PC-9 (cell line): Measurements from ENCODE around the gene LDLRAD2. TPM values are rescaled to one million over a fixed set of nuclear protein-coding genes. Genes with fewer than 3 reads are reported as not detected.

Experiments
- BruUV-seq: library from RNA; stranded (reverse); fragments of 400-500 nt; replicated peaks from 2 replicates; lab custom pipeline; 2021; lab: Mats Ljungman, UMichigan
- CTCF ChIA-PET: fragments of 300-600 bp; sonication (Branson Sonifier 250); formaldehyde crosslinking; loops from one replicate; lab custom pipeline; 2022; ENCODE audit warnings: antibody characterized with exemption; lab: Charles Lee
- POLR2A ChIA-PET: fragments of 300-600 bp; sonication (Branson Sonifier 250); formaldehyde crosslinking; loops from one replicate; lab custom pipeline; 2022; ENCODE audit warnings: antibody characterized with exemption; ENCODE audit not compliant: unreplicated experiment; lab: Charles Lee
- DNase-seq, 2 experiments: peaks; one replicate each; pipeline versions ENCODE4 v3.0.0 to v3.0.0-alpha.2; 2015 to 2022; ENCODE audit warnings: mixed read lengths in 1 of 2
- H2AFZ ChIP-seq: fragments of 200-600 bp; sonication (generic); 2 replicates; pipeline ENCODE4 v1.8.1; 2017; ENCODE audit warnings: antibody characterized with exemption
- H3F3A ChIP-seq: fragments of 200-600 bp; sonication (generic); 2 replicates; pipeline ENCODE4 v1.8.1; 2017; ENCODE audit warnings: antibody characterized with exemption, mild to moderate bottlenecking, low read depth; ENCODE audit not compliant: insufficient read depth
- H3K27ac ChIP-seq: fragments of 200-600 bp; sonication (generic); 2 replicates; pipeline ENCODE4 v1.6.1; 2016; ENCODE audit warnings: mixed run types
- H3K27me3 ChIP-seq: fragments of 200-600 bp; sonication (generic); 2 replicates; pipeline ENCODE4 v1.6.1; 2016; ENCODE audit warnings: low read depth, mixed run types; ENCODE audit not compliant: insufficient read depth
- H3K36me3 ChIP-seq: fragments of 200-600 bp; sonication (generic); 2 replicates; pipeline ENCODE4 v1.6.1; 2016; ENCODE audit warnings: low read depth, mixed run types
- H3K4me1 ChIP-seq: fragments of 200-600 bp; sonication (generic); replicated peaks from 2 replicates; pipeline ENCODE4 v1.6.1; 2016; ENCODE audit warnings: mixed run types; ENCODE audit not compliant: insufficient read depth
- H3K4me2 ChIP-seq: fragments of 200-600 bp; sonication (generic); 2 replicates; pipeline ENCODE4 v1.6.1; 2017; ENCODE audit warnings: mixed run types
- H3K4me3 ChIP-seq: fragments of 200-600 bp; sonication (generic); 2 replicates; pipeline ENCODE4 v1.6.1; 2016; ENCODE audit warnings: mixed run types
- H3K79me2 ChIP-seq: fragments of 200-600 bp; sonication (generic); 2 replicates; pipeline ENCODE4 v1.6.1; 2017; ENCODE audit warnings: low read depth, mixed run types
- H3K9me2 ChIP-seq: fragments of 200-600 bp; sonication (generic); 2 replicates; pipeline ENCODE4 v1.8.1; 2017; ENCODE audit warnings: mild to moderate bottlenecking; ENCODE audit not compliant: insufficient read depth
- H3K9me3 ChIP-seq: fragments of 200-600 bp; sonication (generic); 2 replicates; pipeline ENCODE4 v1.8.1; 2016; ENCODE audit warnings: low read depth; ENCODE audit not compliant: insufficient read depth
- H4K20me1 ChIP-seq: fragments of 200-600 bp; sonication (generic); 2 replicates; pipeline ENCODE4 v1.8.1; 2017; ENCODE audit not compliant: insufficient read depth
- EZH2 ChIP-seq: fragments of 200-600 bp; sonication (generic); IDR thresholded peaks from 2 replicates; pipeline ENCODE4 v1.8.0; 2017; ENCODE audit warnings: antibody characterized with exemption, low read depth
- intact Hi-C: fragments of 100-400 bp; cut with micrococcal nuclease; formaldehyde crosslinking; loops from one replicate; pipeline ENCODE4 v1.10.0; 2022; ENCODE audit not compliant: unreplicated experiment
- total RNA-seq: library from RNA; stranded (reverse); gene quantifications from 2 replicates; pipeline ENCODE4 v1.2.3, GENCODE V29; 2021
- TF ChIP-seq, protein P1 (sequence below): fragments of 200-600 bp; sonication (generic); conservative IDR thresholded peaks from 2 replicates; pipeline ENCODE4 v1.6.1; 2017; ENCODE audit warnings: mixed run types, antibody characterized with exemption, mild to moderate bottlenecking, moderate library complexity

Gene LDLRAD2
- total RNA-seq, 1 experiment from 2014 or later, result not detected

DNA sequence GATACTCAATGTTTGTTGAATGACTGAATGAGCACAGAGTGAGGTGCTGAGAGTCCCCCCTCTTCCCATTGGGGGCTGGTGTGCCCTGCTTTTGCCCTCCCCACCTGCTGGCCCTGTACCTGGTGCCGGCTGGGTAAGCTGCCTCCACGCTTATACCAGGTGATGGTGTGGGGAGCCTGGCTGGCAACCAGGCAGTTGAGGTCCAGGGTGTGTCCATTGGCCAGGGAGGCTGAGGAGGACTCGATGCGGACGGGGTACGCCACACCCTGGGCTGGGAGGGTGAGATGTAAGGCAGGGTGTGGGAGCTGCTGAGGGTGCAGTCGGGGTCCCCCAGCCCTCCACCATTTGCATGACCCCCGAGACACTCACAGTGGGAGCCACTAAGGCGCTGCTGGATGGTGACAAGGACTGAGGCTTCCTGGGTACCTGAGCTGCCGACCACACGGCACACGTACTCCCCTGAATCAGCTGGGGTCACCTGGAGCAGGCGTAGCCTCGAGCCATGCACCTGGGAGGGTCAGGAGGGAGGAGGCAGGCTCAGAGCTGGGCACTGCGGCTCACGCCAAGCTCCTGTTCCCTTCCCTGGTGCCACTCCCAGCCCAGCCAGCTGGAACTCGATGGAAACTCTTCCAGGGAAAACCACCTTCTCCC lies 36.6 kb downstream of the LDLRAD2 start:
- ChIA-PET POLR2A (no interaction called here), CTCF (no interaction called here)
- Histone ChIP-seq H2AFZ (no peak overlapping the region), H3K9me3 (no peaks in the 10 kb centered on the region), H3K4me2 (no peak overlapping the region), H3F3A (no peaks in the 10 kb centered on the region), H3K4me1 (no peaks in the 10 kb centered on the region), H3K27me3 (no peaks in the 10 kb centered on the region), H3K36me3 (no peaks in the 10 kb centered on the region), H3K9me2 (no peaks in the 10 kb centered on the region), H4K20me1 (no peaks in the 10 kb centered on the region), H3K79me2 (no peaks in the 10 kb centered on the region), H3K27ac (no peak overlapping the region), H3K4me3 (no peak overlapping the region)
- no peak for TF ChIP-seq EZH2
- TF ChIP-seq, protein P1, sequence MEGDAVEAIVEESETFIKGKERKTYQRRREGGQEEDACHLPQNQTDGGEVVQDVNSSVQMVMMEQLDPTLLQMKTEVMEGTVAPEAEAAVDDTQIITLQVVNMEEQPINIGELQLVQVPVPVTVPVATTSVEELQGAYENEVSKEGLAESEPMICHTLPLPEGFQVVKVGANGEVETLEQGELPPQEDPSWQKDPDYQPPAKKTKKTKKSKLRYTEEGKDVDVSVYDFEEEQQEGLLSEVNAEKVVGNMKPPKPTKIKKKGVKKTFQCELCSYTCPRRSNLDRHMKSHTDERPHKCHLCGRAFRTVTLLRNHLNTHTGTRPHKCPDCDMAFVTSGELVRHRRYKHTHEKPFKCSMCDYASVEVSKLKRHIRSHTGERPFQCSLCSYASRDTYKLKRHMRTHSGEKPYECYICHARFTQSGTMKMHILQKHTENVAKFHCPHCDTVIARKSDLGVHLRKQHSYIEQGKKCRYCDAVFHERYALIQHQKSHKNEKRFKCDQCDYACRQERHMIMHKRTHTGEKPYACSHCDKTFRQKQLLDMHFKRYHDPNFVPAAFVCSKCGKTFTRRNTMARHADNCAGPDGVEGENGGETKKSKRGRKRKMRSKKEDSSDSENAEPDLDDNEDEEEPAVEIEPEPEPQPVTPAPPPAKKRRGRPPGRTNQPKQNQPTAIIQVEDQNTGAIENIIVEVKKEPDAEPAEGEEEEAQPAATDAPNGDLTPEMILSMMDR, result no peak
- no TSS peak for BruUV-seq
- DNase-seq, result no peak
- intact Hi-C loops, result no loop called here

DNA sequence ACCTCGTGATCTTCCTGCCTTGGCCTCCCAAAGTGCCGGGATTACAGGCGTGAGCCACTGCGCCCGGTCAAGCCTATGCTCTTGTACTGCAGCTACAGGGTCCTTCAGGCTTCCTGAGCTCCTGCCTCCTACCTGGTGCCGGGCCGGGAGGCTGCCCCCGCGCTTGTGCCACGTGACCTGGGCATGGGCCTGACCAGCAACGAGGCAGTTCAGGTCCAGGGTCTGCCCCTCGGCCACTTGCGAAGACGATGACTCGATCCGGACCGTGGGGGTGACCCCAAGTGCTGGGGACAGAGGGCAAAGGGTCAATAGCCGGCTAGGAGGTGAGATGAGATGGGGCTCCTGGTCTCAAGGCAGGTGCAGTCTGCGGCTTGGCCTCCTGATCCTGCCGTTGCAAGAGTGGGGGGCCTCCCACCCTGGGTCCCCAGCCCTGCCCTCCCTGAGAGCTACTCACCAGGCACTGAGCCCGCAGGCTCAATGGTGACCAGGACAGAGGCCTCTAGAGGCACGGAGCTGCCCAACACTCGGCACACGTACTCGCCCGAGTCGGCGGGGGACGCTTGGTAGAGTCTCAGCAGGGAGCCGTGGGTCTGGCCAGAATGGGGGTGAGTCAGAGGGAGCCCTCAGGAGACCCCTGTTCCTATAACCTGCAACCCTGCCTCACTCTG lies 38.0 kb downstream of the LDLRAD2 start:
- ChIA-PET CTCF (no interaction called here), POLR2A (no interaction called here)
- no peaks in the 10 kb centered on the region for H3K9me3 ChIP-seq
- H3K79me2 ChIP-seq, result no peaks in the 10 kb centered on the region
- TF ChIP-seq, protein P1, result no peak
- no peak for TF ChIP-seq EZH2
- H3K9me2 ChIP-seq, result no peaks in the 10 kb centered on the region
- no peak overlapping the region for H2AFZ ChIP-seq
- no peak overlapping the region for H3K4me2 ChIP-seq
- no peaks in the 10 kb centered on the region for H3K4me1 ChIP-seq
- no peaks in the 10 kb centered on the region for H3K36me3 ChIP-seq
- H3K27me3 ChIP-seq, result no peaks in the 10 kb centered on the region
- no peaks in the 10 kb centered on the region for H3F3A ChIP-seq
- BruUV-seq, result no TSS peak
- no peak for DNase-seq
- H4K20me1 ChIP-seq, result no peaks in the 10 kb centered on the region
- H3K27ac ChIP-seq, result no peak overlapping the region
- intact Hi-C loops, result no loop called here
- no peak overlapping the region for H3K4me3 ChIP-seq

DNA sequence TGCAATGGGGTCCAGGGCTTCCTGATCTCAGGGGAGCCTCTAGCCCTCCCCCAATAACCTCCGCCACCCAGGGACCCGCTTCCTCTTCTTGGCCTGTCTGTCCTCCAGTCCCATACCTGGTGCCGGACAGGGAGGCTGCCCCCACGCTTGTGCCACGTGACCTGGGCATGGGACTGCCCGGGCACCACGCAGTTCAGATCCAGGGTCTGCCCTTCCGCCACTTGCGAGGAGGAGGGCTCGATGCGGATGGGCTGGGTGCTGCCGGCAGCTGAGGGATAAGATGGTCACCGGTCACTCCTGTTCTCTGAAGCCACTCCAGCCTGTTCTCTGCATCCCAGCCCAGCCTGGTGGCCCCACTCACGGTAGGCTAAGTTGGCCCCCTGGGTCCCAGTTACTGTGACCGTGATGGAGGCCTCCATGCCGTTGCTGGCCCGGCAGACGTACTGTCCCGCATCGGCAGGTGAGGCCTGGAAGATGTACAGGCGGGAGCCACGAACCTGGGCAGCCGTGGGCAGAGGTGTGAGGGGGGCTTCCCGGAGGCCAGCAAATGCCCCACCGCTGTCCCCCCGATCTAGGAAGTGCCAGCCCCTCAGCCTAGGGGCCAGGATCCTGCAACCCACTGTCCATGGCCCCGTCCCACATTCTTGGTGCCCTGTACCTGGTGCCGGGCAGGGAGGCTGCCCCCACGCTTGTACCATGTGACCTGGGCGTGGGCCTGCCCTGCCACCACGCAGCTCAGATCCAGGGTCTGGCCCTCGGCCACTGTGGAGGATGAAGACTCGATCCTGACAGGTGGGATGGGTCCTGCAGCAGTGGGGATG lies 39.6 kb downstream of the LDLRAD2 start:
- Histone ChIP-seq H3K27ac (no peak overlapping the region), H4K20me1 (no peaks in the 10 kb centered on the region), H3K36me3 (no peaks in the 10 kb centered on the region), H3F3A (no peaks in the 10 kb centered on the region), H3K27me3 (no peaks in the 10 kb centered on the region), H3K79me2 (no peaks in the 10 kb centered on the region), H3K4me1 (no peaks in the 10 kb centered on the region; the same call in 1 of the 2 replicates), H3K9me2 (no peaks in the 10 kb centered on the region), H3K9me3 (no peaks in the 10 kb centered on the region), H3K4me2 (no peak overlapping the region), H2AFZ (no peak overlapping the region), H3K4me3 (no peak overlapping the region)
- intact Hi-C loops, result no loop called here
- TF ChIP-seq, protein P1, result no peak
- no peak for TF ChIP-seq EZH2
- ChIA-PET POLR2A (no interaction called here), CTCF (no interaction called here)
- DNase-seq, result no peak
- BruUV-seq, result no TSS peak
